ENCODE data around the gene RPUSD1.

RPUSD1 gene

GRCh38 chr16:797686-798085 lies 9.5 kb upstream of the RPUSD1 start:
- no peak for ATAC-seq

GRCh38 chr16:797120-797420 lies 8.9 kb upstream of the RPUSD1 start:
- peak in 1 of 2 donors; percentile 38 for ATAC-seq

- ATAC-seq: no peak
Observed at GRCh38 chr16:796296-797119, 8.3 kb upstream of the RPUSD1 start.

- ATAC-seq: no peak
Observed at GRCh38 chr16:795580-796229, 7.5 kb upstream of the RPUSD1 start.

- no peak for ATAC-seq
Observed at GRCh38 chr16:794853-795466, 6.8 kb upstream of the RPUSD1 start.

GRCh38 chr16:794091-794822 lies 6.1 kb upstream of the RPUSD1 start:
- no peak for ATAC-seq

GRCh38 chr16:793414-793813 lies 5.2 kb upstream of the RPUSD1 start:
- ATAC-seq: no peak

- no peak for ATAC-seq
Observed at GRCh38 chr16:792221-792995, 4.2 kb upstream of the RPUSD1 start.

- no peak for ATAC-seq
Observed at GRCh38 chr16:791131-791530, 3.0 kb upstream of the RPUSD1 start.

GRCh38 chr16:790086-790485 lies 1.9 kb upstream of the RPUSD1 start:
- ATAC-seq: no peak

GRCh38 chr16:789191-789850 lies 1.1 kb upstream of the RPUSD1 start:
- ATAC-seq: no peak

- ATAC-seq: peak; percentile 87 to 88
Observed at GRCh38 chr16:788399-789126, 382 bp upstream of the RPUSD1 start, which contains the start of gene CHTF18. Gene CHTF18 (plus strand): TSS chr16:788620. CDS start chr16:788685, 65 bp downstream.

- ATAC-seq: no peak
Observed at GRCh38 chr16:787321-787966, 737 bp downstream of the RPUSD1 start.

- no peak for ATAC-seq
Observed at GRCh38 chr16:785563-786535, 2.3 kb downstream of the RPUSD1 start.

- no peak for ATAC-seq
Observed at GRCh38 chr16:784431-784830, 3.8 kb downstream of the RPUSD1 start.

- no peak for ATAC-seq
Observed at GRCh38 chr16:783404-784161, 4.6 kb downstream of the RPUSD1 start.

- ATAC-seq: peak in 1 of 2 donors; percentile 5
Observed at GRCh38 chr16:782766-783403, 5.3 kb downstream of the RPUSD1 start.

GRCh38 chr16:782258-782657 lies 5.9 kb downstream of the RPUSD1 start:
- ATAC-seq: no peak

Data from activated CD4-positive, CD25-positive, alpha-beta regulatory T cell treated with anti-CD3 and anti-CD28 coated beads, Interleukin-2, amount 50 U/mL, for 24 hours (primary cell).